ENCODE measurements around the gene STOX1. TPM values are rescaled to one million over a fixed set of nuclear protein-coding genes. Genes with fewer than 3 reads are reported as not detected.
"Not testable (repeated sequence)": the region's sequence is repeated elsewhere in the genome, so short reads cannot be mapped to it uniquely, and the experiment has no call there.

Gene STOX1
- total RNA-seq, 1 donor from 2014 or later: 0.41 TPM

DNA sequence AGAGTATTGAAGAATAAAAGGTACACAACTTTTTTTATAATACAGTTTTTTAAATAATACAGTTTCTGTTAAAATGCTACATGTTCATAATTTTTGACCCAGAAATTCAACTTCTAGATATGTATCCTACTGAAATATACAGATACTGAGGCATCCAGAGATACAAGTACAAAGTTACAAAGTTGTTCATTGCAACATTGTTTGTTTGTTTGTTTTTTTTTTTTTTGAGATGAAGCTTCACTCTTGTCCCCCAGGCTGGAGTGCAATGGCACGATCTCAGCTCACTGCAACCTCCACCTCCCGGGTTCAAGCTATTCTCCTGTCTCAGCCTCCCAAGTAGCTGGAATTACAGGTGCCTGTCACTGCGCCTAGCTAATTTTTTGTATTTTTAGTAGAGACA is 105.5 kb downstream of the STOX1 start:
- ATAC-seq; intact Hi-C loops (cut with DNase I); DNase-seq (ENCODE audit: missing footprints): not testable (repeated sequence)

DNA sequence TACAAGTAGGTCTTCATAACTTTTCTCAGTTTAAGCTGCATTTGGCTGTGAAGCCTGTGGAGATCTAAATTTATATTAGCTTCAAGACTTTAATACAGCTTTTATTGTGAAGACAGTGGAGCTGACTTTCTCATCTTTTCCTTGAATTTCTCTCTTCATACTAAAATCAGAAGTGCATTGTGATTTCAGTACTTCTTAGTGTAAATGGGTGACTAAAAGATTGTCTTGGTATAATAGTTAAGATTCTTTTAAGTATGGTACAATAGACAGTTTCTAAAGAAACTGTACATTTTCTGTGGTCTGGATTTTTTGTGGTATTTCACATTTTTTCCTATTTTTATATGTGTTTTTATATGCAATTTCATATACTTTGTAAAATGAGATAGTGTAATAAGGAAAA is 107.7 kb downstream of the STOX1 start:
- intact Hi-C loops (cut with DNase I): no loop called here
- no peak for DNase-seq (ENCODE audit: missing footprints)
- ATAC-seq: no peak

DNA sequence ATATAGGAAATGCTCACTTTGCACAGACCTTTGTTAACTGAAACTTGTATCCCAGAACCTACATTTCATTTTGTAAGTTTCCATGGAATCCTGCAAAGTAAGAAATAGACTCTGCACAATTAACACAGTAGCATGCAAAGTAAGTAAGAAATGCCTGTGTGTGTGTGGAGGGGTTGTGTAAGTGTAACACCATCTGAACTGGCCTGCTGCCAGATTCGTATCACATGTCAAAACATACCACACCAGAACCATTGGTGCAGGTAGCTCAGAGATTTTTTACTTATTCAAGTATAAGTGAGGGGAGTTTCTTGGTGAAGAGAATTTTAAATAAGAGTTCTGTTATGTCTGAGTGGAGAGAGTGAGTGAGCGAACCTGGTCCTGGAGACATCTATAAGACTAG is 110.8 kb downstream of the STOX1 start:
- intact Hi-C loops (cut with DNase I): no loop called here
- DNase-seq (ENCODE audit: missing footprints) (no peak), ATAC-seq (no peak)

DNA sequence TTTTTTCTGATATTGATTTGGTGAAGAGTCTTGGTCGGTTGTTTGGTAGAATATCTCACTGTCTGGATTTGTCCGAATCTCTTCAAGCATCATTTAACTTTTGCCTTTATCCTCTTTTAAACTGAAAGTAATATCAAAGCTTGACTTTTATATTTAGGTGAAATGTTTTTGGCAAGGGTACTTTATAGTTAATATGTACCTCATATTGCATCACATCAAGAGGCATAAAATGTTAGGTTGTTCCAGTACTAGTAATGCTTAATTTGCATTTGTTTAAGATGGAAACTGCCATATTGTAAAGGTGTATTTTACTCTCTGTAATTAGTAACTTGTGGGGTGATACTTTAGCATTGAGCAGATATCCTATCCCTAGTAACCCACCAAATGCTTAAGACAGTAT is 111.6 kb downstream of the STOX1 start:
- intact Hi-C loops (cut with DNase I): no loop called here
- ATAC-seq: no peak
- no peak for DNase-seq (ENCODE audit: missing footprints)

DNA sequence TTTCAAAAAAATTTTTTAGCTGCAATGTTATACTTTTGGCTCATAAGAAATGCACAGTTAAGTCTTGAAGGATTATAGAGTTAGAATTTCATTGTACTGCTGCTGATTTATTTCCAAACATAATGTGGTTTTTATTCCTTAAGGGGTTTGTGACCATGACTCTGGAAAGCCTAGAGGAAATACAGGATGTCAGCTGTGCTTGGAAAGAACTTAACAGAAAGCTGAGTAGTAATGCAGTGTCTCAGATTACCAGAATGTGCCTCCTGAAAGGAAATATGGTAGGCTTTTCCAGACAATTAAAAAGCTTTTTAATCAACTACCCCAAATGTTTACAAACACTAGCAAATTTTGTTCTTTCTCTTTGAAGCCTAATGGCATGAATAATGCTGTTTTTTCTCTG is 113.6 kb downstream of the STOX1 start:
- ATAC-seq; DNase-seq (ENCODE audit: missing footprints); intact Hi-C loops (cut with DNase I): not testable (repeated sequence)

Other genes starting within 250 kb of the STOX1 start
- gene CCAR1, start 106.3 kb upstream of the STOX1 start, total RNA-seq: 32.0 TPM
- 21.5 TPM for gene DDX50, start 73.8 kb downstream of the STOX1 start, total RNA-seq
- 19.6 TPM for gene DDX21, start 128.6 kb downstream of the STOX1 start, total RNA-seq
- 52.2 TPM for gene KIFBP, start 161.3 kb downstream of the STOX1 start, total RNA-seq

All from Right ventricle myocardium inferior (tissue), 1 donor.